Liver (tissue), 3 donors: ENCODE results near the gene MON1B.

Source experiments
- CTCF ChIP-seq: fragments of 150-350 bp; IDR thresholded peaks from 2 replicates; pipeline ENCODE4 v1.5.1; 2017; ENCODE audit warnings: improper control_type of control experiment, low read depth, low read length; ENCODE audit not compliant: missing input control
- EGR1 ChIP-seq, 2 donors: IDR thresholded peaks; 2 replicates each; pipeline ENCODE4 v1.6.1; 2016 to 2018; ENCODE audit warnings: antibody characterized with exemption in 2 of 2, low read depth in 2 of 2
- GABPA ChIP-seq, 2 donors: IDR thresholded peaks in 1 of 2; conservative IDR thresholded peaks in 1 of 2; 2 replicates each; pipeline ENCODE4 v1.6.1; 2016; ENCODE audit warnings: antibody characterized with exemption in 2 of 2, mild to moderate bottlenecking in 1 of 2, moderate library complexity in 1 of 2
- REST ChIP-seq: IDR thresholded peaks from 2 replicates; pipeline ENCODE4 v1.6.1; 2016; ENCODE audit warnings: antibody characterized with exemption, mild to moderate bottlenecking
- TAF1 ChIP-seq: conservative IDR thresholded peaks from 2 replicates; pipeline ENCODE4 v1.6.1; 2016; ENCODE audit warnings: antibody characterized with exemption, mild to moderate bottlenecking
- donor health status: healthy.
- donor health status: healthy.

GRCh38 chr16:77233799-77234519 is 43.0 kb downstream of the MON1B start:
- no peak for TF ChIP-seq GABPA (IDR thresholded peaks at IDR 0.05 in 1 of 2, conservative IDR thresholded peaks at IDR 0.05 in 1 of 2)
- TF ChIP-seq CTCF: no peak
- no peak for TF ChIP-seq EGR1 (IDR thresholded peaks at IDR 0.05; ENCODE audit: low read depth in 2 of 2)
- no peak for TF ChIP-seq TAF1
- TF ChIP-seq REST: no peak
